ENCODE measurements around the gene PNPLA5.
A peak's percentile ranks its signal among the peaks of the same experiment; 100 is the strongest.
"Not testable (repeated sequence)": the region's sequence is repeated elsewhere in the genome, so short reads cannot be mapped to it uniquely, and the experiment has no call there.

- TF ChIP-seq CTCF (IDR thresholded peaks at IDR 0.05; ENCODE audit: borderline replicate concordance, extremely low read depth, low read length, poor library complexity, severe bottlenecking), result peak; percentile 28
- not testable (repeated sequence) for TF ChIP-seq EZH2 (IDR thresholded peaks at IDR 0.05; ENCODE audit: borderline replicate concordance, low read depth, low read length, severe bottlenecking)
These were observed 12.6 kb upstream of the PNPLA5 start for GRCh38 chr22:43904412-43904811.
